Stimulated activated CD8-positive, alpha-beta memory T cell treated with anti-CD3 and anti-CD28 coated beads, Interleukin-2, amount 100 ng/mL, for 1 hour (primary cell): ENCODE measurements around the gene SMCO3.

Experiments used
- DNase-seq, 2 donors: peaks; one replicate each; pipeline ENCODE4 v3.0.0-alpha.2; 2020; ENCODE audit warnings: low read depth in 2 of 2

SMCO3 gene

GRCh38 chr12:14814014-14814413, at the start of gene SMCO3:
SMCO3 (minus strand) TSS chr12:14814182; CDS start chr12:14806680, 7,502 bp downstream.
- no peak for DNase-seq

GRCh38 chr12:14860490-14860889, 46.5 kb upstream of the SMCO3 start:
- no peak for DNase-seq

GRCh38 chr12:14858513-14858912, 44.5 kb upstream of the SMCO3 start:
- DNase-seq = no peak

GRCh38 chr12:14854586-14855183, 40.7 kb upstream of the SMCO3 start:
- DNase-seq = no peak

- no peak for DNase-seq
These were observed 40.0 kb upstream of the SMCO3 start for GRCh38 chr12:14853961-14854360.

- no peak for DNase-seq
These were observed 38.9 kb upstream of the SMCO3 start for GRCh38 chr12:14852880-14853279.

- DNase-seq = no peak
These were observed 37.1 kb upstream of the SMCO3 start for GRCh38 chr12:14850929-14851663.

- no peak for DNase-seq
These were observed 35.7 kb upstream of the SMCO3 start for GRCh38 chr12:14849661-14850060.

- DNase-seq = no peak
These were observed 33.0 kb upstream of the SMCO3 start for GRCh38 chr12:14846876-14847580.

GRCh38 chr12:14846042-14846587, 32.1 kb upstream of the SMCO3 start:
- no peak for DNase-seq

GRCh38 chr12:14845350-14845750, 31.4 kb upstream of the SMCO3 start:
- no peak for DNase-seq

GRCh38 chr12:14844401-14844800, 30.4 kb upstream of the SMCO3 start:
- DNase-seq = no peak

- no peak for DNase-seq
These were observed 29.5 kb upstream of the SMCO3 start, which contains the start of gene ART4 for GRCh38 chr12:14843425-14843887. ART4 (minus strand) TSS chr12:14843526; CDS start chr12:14843113, 413 bp downstream.

GRCh38 chr12:14842315-14842714, 28.3 kb upstream of the SMCO3 start:
- DNase-seq = no peak

- DNase-seq = no peak
These were observed 27.8 kb upstream of the SMCO3 start for GRCh38 chr12:14841761-14842160.

- DNase-seq = no peak
These were observed 26.6 kb upstream of the SMCO3 start for GRCh38 chr12:14840616-14841015.

GRCh38 chr12:14839262-14839661, 25.3 kb upstream of the SMCO3 start:
- no peak for DNase-seq

- no peak for DNase-seq
These were observed 22.6 kb upstream of the SMCO3 start for GRCh38 chr12:14836336-14837210.

GRCh38 chr12:14834509-14834908, 20.5 kb upstream of the SMCO3 start:
- no peak for DNase-seq

- no peak for DNase-seq
These were observed 20.0 kb upstream of the SMCO3 start for GRCh38 chr12:14833952-14834351.

- no peak for DNase-seq
These were observed 19.4 kb upstream of the SMCO3 start for GRCh38 chr12:14833336-14833735.
